ENCODE measurements around the gene LDB2. TPM values are rescaled to one million over a fixed set of nuclear protein-coding genes. Genes with fewer than 3 reads are reported as not detected.

LDB2 gene
- total RNA-seq, 4 donors from 2014 or later: 3.9 to 43.7 (median 7.8) TPM

- no peaks in the 10 kb centered on the region for H3K27me3 ChIP-seq
- TF ChIP-seq CTCF (IDR thresholded peaks at IDR 0.05) (no peak), POLR2A (IDR thresholded peaks at IDR 0.05) (no peak)
- no peak overlapping the region for H3K27ac ChIP-seq
- no peaks in the 10 kb centered on the region for H3K36me3 ChIP-seq
- no peak overlapping the region for H3K4me3 ChIP-seq
- no peaks in the 10 kb centered on the region for H3K4me1 ChIP-seq
- DNase-seq: no peak
- H3K9me3 ChIP-seq: no peaks in the 10 kb centered on the region
These were observed 147.4 kb downstream of the LDB2 start for GRCh38 chr4:16750882-16751642.

GRCh38 chr4:16750216-16750615 lies 148.2 kb downstream of the LDB2 start:
- Histone ChIP-seq H3K4me1 (no peaks in the 10 kb centered on the region), H3K9me3 (no peaks in the 10 kb centered on the region), H3K27me3 (no peaks in the 10 kb centered on the region), H3K27ac (no peak overlapping the region), H3K36me3 (no peaks in the 10 kb centered on the region), H3K4me3 (no peak overlapping the region)
- no peak for TF ChIP-seq CTCF (IDR thresholded peaks at IDR 0.05)
- no peak for TF ChIP-seq POLR2A (IDR thresholded peaks at IDR 0.05)
- DNase-seq: no peak

- DNase-seq: no peak
- H3K27me3 ChIP-seq: no peaks in the 10 kb centered on the region
- no peaks in the 10 kb centered on the region for H3K4me1 ChIP-seq
- no peak overlapping the region for H3K27ac ChIP-seq
- H3K36me3 ChIP-seq: no peaks in the 10 kb centered on the region
- no peak overlapping the region for H3K4me3 ChIP-seq
- H3K9me3 ChIP-seq: no peaks in the 10 kb centered on the region
- TF ChIP-seq POLR2A (IDR thresholded peaks at IDR 0.05) (no peak), CTCF (IDR thresholded peaks at IDR 0.05) (no peak)
These were observed 152.6 kb downstream of the LDB2 start for GRCh38 chr4:16745887-16746286.

- Histone ChIP-seq H3K27ac (no peak overlapping the region), H3K9me3 (no peaks in the 10 kb centered on the region), H3K36me3 (no peaks in the 10 kb centered on the region), H3K4me1 (no peaks in the 10 kb centered on the region), H3K4me3 (no peak overlapping the region), H3K27me3 (no peaks in the 10 kb centered on the region)
- DNase-seq: no peak
- TF ChIP-seq CTCF (IDR thresholded peaks at IDR 0.05): no peak
- TF ChIP-seq POLR2A (IDR thresholded peaks at IDR 0.05): no peak
These were observed 153.3 kb downstream of the LDB2 start for GRCh38 chr4:16745009-16745635.

- Histone ChIP-seq H3K4me3 (no peak overlapping the region), H3K9me3 (no peaks in the 10 kb centered on the region), H3K4me1 (no peaks in the 10 kb centered on the region), H3K27ac (no peak overlapping the region), H3K36me3 (no peaks in the 10 kb centered on the region), H3K27me3 (no peaks in the 10 kb centered on the region)
- TF ChIP-seq CTCF (IDR thresholded peaks at IDR 0.05) (no peak), POLR2A (IDR thresholded peaks at IDR 0.05) (no peak)
- no peak for DNase-seq
These were observed 157.2 kb downstream of the LDB2 start for GRCh38 chr4:16741287-16741686.
